Measurements from ENCODE around the gene QSER1.
A peak's percentile ranks its signal among the peaks of the same experiment; 100 is the strongest.
"Not testable (repeated sequence)": the region's sequence is repeated elsewhere in the genome, so short reads cannot be mapped to it uniquely, and the experiment has no call there.

The QSER1 gene

DNA sequence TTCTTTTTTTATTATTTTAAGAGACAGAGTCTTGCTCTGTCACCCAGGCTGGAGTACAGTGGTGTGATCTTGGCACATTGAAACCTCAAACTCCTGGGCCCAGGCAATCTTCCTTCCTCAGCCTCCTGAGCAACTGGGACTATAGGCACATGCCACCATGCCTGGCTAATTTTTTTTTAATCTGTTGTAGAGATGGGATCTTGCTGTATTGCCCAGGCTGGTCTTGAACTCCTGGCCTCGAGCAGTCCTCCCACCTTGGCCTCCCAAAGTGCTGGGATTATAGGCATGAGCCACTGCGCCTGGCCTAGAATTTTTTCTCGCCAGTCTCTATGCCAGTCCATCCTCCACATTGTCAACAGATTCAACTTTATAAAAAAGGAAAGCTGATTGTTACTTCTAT lies 44.7 kb downstream of the QSER1 start:
- DNase-seq: not testable (repeated sequence)

DNA sequence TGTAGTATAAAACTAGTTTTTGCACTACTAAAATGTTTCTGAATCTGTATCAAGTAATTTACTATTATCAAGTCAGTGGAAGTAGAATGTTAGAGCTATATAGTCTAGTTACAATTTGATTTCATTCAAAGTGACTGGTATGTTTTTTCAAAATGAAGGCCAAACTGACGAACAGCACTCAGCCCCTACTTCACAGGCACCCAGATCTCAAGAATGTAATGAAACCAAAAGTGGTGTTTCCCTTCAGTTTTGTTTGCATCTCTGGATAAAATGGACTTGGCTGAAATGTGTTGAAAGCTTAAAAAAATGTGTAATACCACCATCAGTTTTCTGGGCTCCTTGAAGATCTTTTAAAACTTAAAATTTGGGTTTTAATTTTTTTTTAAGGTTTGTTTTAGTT lies 46.4 kb downstream of the QSER1 start:
- DNase-seq: no peak

DNA sequence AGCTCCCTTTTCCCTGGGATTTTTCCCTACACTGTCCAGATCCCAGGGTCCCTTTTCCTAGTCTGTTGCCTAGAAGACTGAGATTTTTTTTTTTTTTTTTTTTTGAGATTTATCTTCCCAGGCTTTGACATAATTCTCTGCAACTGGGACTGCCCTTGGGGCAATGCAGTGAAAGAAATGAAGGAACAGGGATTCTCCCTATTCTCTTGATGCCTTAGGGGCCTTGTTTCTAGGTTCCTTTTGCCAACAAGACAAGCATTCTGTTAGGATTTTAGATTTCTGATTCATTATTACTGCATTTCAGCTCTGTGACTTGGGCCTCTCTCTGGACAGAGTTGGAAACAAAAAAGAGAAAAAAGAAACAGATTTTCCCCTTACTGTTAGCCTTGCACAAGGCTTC lies 47.3 kb downstream of the QSER1 start:
- no peak for DNase-seq

DNA sequence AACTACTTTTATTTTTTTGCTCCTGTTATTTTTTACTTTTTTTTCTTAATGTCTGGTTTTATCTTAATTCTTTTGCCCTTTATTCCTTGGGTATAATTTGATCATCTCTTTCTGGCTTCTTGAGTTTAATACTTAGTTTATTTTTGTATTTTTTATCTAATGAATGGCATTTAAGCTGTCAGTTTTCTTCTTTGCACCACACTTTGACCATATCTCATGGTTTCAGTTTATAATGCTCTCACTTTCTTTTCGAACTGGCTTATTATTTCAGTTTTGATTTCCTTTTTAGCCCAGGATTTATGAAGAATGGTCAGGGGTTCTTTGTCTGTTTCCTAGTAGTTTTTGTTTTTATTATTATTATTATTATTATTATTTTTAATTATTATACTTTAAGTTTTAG lies 48.3 kb downstream of the QSER1 start:
- DNase-seq: no peak

DNA sequence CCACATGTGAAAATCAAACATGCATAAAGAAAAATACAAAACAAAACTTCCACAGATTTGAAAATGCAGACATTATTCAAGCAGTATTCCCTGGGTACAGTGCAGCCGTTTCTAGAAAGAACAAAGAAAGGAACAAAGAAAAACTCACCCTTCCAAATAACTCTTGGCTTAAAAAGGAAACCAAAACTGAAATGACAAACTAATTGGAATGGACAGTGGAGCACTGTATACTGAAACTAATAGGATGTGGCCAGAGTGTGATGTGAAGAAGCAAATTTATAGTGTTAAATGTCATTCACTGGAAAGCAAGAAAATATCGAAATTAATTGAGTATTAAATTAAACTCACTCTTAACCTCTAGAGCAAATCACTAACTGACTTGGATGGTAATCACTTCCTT lies 55.4 kb downstream of the QSER1 start:
- no peak for DNase-seq

DNA sequence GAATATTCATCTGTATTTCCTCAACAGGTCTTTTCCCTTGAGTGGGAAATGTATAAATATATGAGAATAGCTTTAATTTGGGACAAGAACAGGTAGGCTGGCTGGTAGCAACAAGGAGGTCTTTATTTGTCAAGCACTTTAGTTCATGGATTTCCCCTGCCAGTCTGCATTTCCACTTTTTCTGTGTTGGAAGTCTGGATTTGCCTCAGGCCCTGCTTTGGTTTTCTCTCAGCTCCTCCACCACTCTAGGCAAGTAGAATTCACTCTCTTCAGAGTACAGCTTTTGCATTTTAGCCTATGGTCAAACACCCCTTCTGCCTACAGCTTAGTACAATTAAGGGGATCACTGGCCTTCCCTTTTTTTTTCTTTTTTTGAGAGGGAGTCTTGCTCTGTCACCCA lies 57.1 kb downstream of the QSER1 start:
- no peak for DNase-seq

GRCh38 chr11:32952421-32952820 lies 59.8 kb downstream of the QSER1 start:
- DNase-seq: no peak

DNA sequence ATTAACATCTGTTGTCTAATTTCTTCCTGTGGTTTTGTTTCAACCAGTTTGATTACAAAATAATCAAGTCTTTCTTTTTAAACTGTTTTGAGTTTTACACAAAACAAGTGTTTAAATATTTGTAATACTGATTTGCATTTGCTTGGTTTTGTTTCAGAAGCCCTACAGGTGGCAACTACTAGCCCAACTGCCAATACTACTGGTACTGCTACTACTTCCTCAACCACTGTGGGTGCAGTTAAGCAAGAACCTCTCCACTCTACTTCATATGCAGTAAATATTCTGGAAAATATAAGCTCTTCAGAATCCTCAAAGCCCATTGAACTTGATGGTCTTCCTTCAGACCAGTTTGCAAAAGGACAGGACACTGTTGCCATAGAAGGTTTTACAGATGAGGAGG lies 61.1 kb downstream of the QSER1 start:
- DNase-seq: no peak

DNA sequence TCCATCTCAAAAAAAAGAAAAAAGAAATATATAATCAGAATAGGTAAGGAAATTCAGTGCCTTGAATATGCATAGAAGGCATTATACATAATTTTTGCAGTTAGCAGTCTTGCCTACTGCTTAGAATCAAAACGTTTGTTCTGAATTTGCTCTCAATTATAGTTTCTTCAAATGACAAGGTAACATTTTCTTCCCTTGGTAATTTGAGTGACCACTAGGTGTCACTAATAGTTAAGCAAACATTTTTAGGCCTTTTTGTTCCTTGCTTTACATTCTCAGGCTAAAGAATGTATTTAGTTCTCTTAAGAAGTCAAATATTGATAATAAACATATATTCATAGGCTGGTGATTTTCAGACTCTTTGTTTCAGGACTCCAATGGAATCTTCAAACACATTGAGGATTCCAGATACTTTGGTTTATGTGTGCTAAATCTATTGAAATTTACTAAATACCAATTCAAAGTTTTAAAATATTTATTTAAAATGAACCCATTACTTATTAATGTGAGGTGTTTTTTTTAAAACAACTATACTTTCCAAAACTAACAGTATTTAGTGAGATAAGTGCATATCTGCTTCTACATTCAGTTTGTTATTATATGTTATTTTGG lies 68.0 kb downstream of the QSER1 start:
- DNase-seq: peak; percentile 8

DNA sequence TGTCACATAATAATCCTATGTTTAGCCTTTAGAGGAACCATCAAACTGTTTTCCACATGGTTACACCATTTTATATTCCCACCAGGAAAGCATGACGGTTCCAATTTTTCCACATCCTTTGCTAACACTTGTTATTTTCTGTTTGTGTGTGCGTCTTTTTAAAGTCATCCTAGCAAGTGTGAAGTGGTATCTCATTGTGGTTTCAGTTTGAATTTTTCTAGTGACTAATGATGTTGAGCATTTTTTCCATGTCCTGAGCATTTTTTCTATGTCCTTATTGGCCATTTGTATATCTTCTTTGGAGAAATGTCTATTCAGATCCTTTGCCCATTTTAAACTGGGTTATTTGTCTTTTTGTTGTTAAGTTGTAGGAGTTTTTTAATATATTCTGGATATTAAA lies 69.4 kb downstream of the QSER1 start:
- DNase-seq: no peak

DNA sequence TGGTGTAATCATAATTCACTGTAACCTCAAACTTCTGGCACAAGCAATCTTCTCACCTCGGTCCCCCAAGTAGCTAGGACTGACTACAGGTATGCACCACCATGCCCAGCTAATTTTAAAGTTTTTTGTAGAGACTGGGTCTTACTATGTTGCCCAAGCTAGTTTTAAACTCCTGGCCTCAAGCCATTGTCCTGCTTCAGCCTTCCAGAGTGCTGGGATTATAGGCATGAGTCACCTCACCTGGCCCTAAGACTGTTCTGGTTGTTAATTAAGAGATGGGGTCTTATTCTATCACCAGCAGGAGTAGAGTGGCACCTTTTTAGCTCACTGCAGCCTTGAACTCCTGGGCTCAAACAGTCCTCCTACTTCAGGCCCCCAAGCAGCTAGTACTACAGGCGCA lies 71.1 kb downstream of the QSER1 start:
- no peak for DNase-seq

DNA sequence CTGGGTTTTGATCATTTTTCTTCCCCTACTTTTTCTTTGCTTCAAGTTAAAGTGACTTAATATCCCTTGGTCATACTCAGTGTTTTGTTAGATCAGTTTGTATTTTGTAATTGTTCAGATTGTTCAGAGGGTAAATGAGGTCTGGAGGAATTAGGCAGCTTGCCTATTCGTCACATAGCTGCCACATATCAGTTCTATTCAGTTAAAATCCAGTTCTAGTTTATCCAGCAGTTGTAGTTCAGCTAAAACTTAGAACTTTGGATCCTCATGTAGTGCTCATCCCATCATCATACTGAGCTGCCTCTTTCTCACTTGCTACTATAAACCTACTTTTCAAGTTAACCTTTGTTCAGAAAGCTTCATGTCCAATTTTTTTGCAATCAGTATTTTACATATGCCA lies 75.9 kb downstream of the QSER1 start:
- DNase-seq: no peak

- not testable (repeated sequence) for DNase-seq
Observed at GRCh38 chr11:32972233-32972632, 79.6 kb downstream of the QSER1 start.

GRCh38 chr11:32972781-32973180 lies 80.2 kb downstream of the QSER1 start:
- no peak for DNase-seq

DNA sequence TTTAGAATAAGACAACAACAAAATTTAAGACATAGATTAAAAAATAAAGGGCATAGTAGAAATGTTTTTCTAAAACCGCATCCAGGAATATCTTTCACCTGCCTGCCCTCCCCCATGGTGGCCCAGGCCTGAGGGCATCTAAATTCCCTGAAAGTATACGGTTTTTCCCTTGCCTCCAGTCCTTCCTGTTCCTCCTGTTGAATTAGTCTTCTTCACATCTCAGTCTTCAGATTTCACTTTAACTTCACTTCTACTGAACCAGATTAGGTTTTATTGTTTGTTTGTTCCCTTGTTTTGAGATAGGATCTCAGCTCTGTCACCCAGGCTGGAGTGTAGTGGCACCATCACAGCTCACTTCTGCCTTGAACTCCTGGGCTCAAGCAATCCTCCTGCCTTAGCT lies 90.0 kb downstream of the QSER1 start:
- DNase-seq: no peak

- no peak for DNase-seq
Observed at GRCh38 chr11:32983506-32983905, 90.9 kb downstream of the QSER1 start.

DNA sequence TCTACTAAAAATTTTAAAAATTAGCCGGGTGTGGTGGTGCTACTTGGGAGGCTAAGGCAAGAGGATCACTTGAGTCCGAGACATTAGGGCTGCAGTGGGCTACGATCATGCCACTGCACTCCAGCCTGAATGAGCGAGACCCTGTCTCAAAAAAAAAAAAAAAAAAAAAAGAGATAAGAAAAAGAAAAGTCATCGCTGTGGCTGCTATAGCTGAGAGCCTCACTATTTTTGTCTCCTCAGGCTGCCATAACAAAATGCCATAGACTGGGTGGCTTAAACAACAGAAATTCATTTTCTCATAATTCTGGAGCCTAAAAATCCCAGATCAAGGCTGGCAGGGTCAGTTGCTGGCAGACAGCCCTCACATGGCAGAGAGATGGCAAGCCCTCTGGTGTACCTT lies 93.0 kb downstream of the QSER1 start:
- no peak for DNase-seq

GRCh38 chr11:32987851-32988250 lies 95.2 kb downstream of the QSER1 start:
- no peak for DNase-seq

DNA sequence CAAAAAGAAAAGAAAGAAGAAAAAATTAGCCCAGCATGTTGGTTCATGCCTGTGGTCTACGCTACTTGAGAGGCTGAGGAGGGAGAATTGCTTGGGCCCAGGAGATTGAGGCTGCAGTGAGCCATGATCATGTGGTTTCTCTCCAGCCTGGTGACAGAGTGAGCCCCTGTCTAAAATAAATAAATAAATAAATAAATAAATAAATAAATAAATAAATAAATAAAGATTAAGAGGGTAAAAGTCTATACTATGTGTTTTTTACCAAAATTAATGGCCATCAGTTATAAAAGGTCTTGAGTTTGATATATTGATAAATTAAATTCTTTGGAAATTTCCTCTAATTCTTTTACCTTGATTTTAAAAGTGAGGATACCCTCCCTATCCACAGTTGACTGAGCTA lies 97.9 kb downstream of the QSER1 start:
- DNase-seq: no peak

DNA sequence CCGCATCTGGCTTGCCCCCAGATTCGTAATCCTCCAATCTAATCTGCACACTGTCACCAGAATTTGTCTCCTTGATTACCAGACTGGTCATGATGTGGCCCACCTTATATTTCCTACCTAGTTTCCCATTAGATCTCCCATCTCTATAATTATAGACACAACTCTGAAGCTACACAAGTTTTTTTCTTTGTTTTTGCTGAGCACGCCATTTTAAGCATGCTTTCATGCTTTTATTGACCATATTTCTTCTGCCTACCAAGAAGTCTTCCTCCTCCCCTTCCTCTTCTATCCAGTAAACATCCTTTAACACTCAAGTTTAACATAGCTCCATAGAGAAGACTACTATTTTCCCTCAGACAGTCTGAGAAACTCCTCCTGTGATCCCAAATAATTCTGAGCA lies 98.8 kb downstream of the QSER1 start:
- DNase-seq: no peak

DNA sequence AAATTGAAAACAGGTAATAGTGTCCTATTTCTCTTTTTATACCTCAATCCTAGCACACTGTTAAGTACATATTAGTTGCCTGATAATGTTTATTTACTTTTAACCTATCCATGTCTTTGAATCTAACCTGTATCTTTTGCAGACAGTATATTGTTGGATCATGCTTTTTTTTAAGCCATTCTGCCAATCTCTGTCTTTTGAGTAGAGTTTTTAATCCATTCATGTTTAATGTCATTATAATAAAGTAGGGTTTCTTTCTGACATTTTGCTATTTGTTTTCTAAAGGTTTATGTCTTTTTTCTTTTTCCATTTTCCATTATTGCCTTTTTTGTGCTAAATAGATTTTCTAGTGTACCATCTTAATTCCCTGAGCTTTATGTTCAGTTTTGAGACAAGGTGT lies 99.3 kb downstream of the QSER1 start:
- no peak for DNase-seq

- no peak for DNase-seq
Observed at GRCh38 chr11:33000181-33000580, 107.6 kb downstream of the QSER1 start.

DNA sequence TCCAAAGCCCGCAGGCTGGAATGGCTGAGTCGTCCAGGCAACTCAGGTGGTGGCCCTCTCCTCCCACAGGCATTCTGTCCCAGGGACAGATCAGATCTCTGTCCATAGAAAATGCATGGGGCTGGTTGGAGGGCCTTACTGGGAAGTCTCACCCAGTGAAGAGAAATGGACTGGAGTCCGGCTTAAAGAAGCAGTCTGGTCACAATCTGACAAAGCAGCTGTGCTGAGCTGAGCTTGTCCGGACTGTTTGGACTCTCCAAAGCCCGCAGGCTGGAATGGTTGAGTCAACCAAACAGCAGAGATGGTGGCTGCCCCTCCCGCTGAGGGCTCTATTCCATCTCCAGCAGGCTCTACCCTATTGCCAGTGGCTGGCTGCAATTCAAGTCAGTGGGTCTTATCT lies 108.7 kb downstream of the QSER1 start:
- DNase-seq: no peak

- no peak for DNase-seq
Observed at GRCh38 chr11:33001751-33002542, 109.3 kb downstream of the QSER1 start.

DNA sequence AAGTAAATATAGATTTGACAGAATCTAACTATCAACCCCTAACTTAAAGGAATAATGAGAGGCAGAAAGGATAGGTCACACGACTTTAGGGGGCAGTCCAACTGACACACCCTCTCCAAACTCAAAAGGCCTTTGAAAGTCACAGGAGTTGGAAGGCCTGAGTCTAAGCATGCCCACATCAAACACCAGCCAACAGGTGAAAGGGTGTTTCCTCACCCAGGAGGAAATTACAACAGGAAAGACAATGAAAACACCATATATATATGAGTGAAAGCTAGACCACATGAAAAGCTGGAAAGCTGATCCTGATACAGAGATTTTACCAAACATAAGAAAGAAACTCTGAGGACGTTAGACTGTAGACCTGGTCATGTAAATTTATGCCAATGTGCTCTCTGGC lies 112.6 kb downstream of the QSER1 start:
- no peak for DNase-seq

Data from NCI-H1694 (cell line).